Spleen (tissue), 7 donors: ENCODE data around the gene RAB3GAP1.
"Not testable (repeated sequence)": the region's sequence is repeated elsewhere in the genome, so short reads cannot be mapped to it uniquely, and the experiment has no call there.

ENCODE experiments used
- POLR2A ChIP-seq, 3 donors: fragments of 450-650 bp; IDR thresholded peaks; one replicate each; pipeline ENCODE4 v1.5.1; 2017; ENCODE audit warnings: antibody characterized with exemption in 3 of 3, mild to moderate bottlenecking in 1 of 3
- POLR2AphosphoS5 ChIP-seq, 3 donors: sonication (generic); formaldehyde crosslinking; IDR thresholded peaks; one replicate each; pipeline ENCODE4 v1.5.1; 2017; ENCODE audit warnings: antibody characterized with exemption in 3 of 3
- TF ChIP-seq, protein P1 (sequence below), 11 experiments: fragments of 200-600 bp in 7 of 11; fragments of 450-650 bp in 4 of 11; sonication (generic) in 4 of 11; IDR thresholded peaks in 8 of 11; conservative IDR thresholded peaks in 3 of 11; 1 replicate in 7 of 11; 2 replicates in 4 of 11; pipeline versions ENCODE4 v1.4.0 to v1.8.0; 2016 to 2021; ENCODE audit warnings: antibody characterized with exemption in 11 of 11, inconsistent platforms in 4 of 11, mild to moderate bottlenecking in 1 of 11
- donor health status: DM: no; HTN: no; CAD: no; lungs with moderate emphysema.
- donor health status: DM: no; HTN: no; CAD: no.
- donor health status: DM: no; HTN: no; CAD: no.

DNA sequence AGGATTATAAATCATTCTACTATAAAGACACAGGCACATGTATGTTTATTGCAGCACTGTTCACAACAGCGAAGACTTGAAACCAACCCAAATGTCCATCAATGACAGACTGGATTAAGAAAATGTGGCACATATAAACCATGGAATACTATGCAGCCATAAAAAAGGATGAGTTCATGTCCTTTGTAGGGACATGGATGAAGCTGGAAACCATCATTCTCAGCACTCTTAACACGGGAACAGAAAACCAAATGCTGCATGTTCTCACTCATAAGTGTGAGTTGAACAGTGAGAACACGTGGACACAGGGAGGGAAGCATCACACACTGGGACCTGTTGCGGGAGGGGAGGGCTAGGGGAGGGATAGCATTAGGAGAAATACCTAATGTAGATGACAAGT, 37.5 kb downstream of the RAB3GAP1 start:
- TF ChIP-seq, protein P1, sequence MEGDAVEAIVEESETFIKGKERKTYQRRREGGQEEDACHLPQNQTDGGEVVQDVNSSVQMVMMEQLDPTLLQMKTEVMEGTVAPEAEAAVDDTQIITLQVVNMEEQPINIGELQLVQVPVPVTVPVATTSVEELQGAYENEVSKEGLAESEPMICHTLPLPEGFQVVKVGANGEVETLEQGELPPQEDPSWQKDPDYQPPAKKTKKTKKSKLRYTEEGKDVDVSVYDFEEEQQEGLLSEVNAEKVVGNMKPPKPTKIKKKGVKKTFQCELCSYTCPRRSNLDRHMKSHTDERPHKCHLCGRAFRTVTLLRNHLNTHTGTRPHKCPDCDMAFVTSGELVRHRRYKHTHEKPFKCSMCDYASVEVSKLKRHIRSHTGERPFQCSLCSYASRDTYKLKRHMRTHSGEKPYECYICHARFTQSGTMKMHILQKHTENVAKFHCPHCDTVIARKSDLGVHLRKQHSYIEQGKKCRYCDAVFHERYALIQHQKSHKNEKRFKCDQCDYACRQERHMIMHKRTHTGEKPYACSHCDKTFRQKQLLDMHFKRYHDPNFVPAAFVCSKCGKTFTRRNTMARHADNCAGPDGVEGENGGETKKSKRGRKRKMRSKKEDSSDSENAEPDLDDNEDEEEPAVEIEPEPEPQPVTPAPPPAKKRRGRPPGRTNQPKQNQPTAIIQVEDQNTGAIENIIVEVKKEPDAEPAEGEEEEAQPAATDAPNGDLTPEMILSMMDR (IDR thresholded peaks at IDR 0.05 in 8 of 11, conservative IDR thresholded peaks at IDR 0.05 in 3 of 11): not testable (repeated sequence)
- TF ChIP-seq POLR2AphosphoS5, POLR2A (IDR thresholded peaks at IDR 0.05): not testable (repeated sequence)
